ENCODE measurements around the gene PLCL1.

Gene PLCL1

DNA sequence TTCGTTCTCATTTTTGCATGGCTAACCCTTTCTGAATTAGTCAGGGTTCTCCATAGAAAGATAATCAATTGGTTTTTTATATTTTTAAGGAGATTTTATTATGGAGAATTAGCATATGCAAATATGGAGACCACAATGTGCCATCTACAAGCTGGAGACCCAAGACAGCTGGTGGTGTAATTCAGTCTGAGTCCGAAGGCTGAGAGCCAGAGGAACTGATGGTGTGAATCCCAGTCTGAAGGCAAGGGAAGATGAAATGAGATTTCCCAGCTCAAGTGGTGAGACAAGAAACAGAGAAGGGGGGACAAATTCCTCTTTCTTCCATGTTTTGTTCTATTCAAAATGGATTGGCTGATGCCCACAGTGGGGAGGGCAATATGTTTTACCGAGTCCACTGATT is 80.7 kb downstream of the PLCL1 start:
- Histone ChIP-seq H3K9me3 (replicated peaks in 1 of 11) (no peaks in the 10 kb centered on the region), H4K20me1 (no peaks in the 10 kb centered on the region), H3K4me1 (peaks cover 0 to 27% (median 0%) of the 10 kb centered on the region in 10 experiments; a peak in 6 of 20 replicates), H3K4me3 (no peak overlapping the region), H3K27ac (no peak overlapping the region), H3K9ac (no peak overlapping the region), H3K27me3 (no peaks in the 10 kb centered on the region), H3K36me3 (no peaks in the 10 kb centered on the region), H3K4me2 (0 out of 22 replicates have a peak overlapping the region, but pooled peaks of 1 of the 11 experiments have one; percentile 17)
- no peak for TF ChIP-seq Cebpa-rat (IDR thresholded peaks at IDR 0.05)

- Histone ChIP-seq H3K4me2 (0 out of 22 replicates have a peak overlapping the region, but pooled peaks of 1 of the 11 experiments have one; percentile 17), H3K27me3 (no peaks in the 10 kb centered on the region)
These were observed 81.2 kb downstream of the PLCL1 start for GRCh38 chr2:197885587-197885986.

GRCh38 chr2:197888321-197888720 is 83.9 kb downstream of the PLCL1 start:
- TF ChIP-seq Cebpa-rat (IDR thresholded peaks at IDR 0.05): no peak
- no peaks in the 10 kb centered on the region for H3K27me3 ChIP-seq
- no peaks in the 10 kb centered on the region for H3K36me3 ChIP-seq
- no peaks in the 10 kb centered on the region for H3K9me3 ChIP-seq (replicated peaks in 1 of 11)
- H3K4me1 ChIP-seq: peaks cover 0 to 33% (median 0%) of the 10 kb centered on the region in 10 experiments; a peak in 6 of 20 replicates
- H4K20me1 ChIP-seq: no peaks in the 10 kb centered on the region
- H3K9ac ChIP-seq: no peak overlapping the region
- H3K4me2 ChIP-seq: peak overlapping the region in 3 of 11 experiments; percentile 4 to 75 (median 74); a peak in 5 of 22 replicates
- H3K4me3 ChIP-seq: no peak overlapping the region
- peak overlapping the region in 3 of 11 experiments; percentile 32 to 74 (median 59); a peak in 5 of 22 replicates for H3K27ac ChIP-seq

More at GRCh38 chr2:197885587-197885986, 81.2 kb downstream of the PLCL1 start:
- Histone ChIP-seq H3K9ac (no peak overlapping the region), H4K20me1 (no peaks in the 10 kb centered on the region), H3K27ac (no peak overlapping the region), H3K36me3 (no peaks in the 10 kb centered on the region), H3K9me3 (replicated peaks in 1 of 11) (no peaks in the 10 kb centered on the region), H3K4me3 (no peak overlapping the region), H3K4me1 (peaks cover 0 to 30% (median 0%) of the 10 kb centered on the region in 10 experiments; a peak in 6 of 20 replicates)
- no peak for TF ChIP-seq Cebpa-rat (IDR thresholded peaks at IDR 0.05)

DNA sequence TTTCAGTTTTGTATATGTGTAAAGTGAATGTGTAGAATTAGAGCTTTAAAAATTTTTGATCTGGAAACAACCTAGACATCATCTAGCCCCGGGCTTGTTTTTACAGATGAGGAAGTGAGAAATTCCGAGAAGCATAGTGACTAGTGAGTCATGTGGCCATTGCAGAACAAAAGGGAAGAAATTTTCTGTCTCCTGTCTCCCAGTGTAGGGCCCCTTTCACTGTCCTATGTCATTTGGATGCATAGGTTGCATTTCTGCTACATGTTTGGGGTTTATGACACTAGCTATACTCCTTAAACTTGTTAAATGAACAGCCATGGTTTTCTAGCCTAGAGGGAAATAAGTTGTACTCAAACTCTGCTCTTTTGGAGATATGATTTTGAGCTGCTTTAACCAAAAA is 84.6 kb downstream of the PLCL1 start:
- Histone ChIP-seq H3K27ac (peak overlapping the region in 4 of 11 experiments; percentile 50 to 75 (median 74); a peak in 8 of 22 replicates), H3K9ac (peak overlapping the region in 3 of 11 experiments; percentile 36 to 56 (median 46); a peak in 5 of 22 replicates), H4K20me1 (no peaks in the 10 kb centered on the region), H3K4me2 (peak overlapping the region in 4 of 11 experiments; percentile 21 to 83 (median 54); a peak in 5 of 22 replicates), H3K4me1 (peaks cover 0 to 30% (median 0%) of the 10 kb centered on the region in 10 experiments; a peak in 6 of 20 replicates), H3K4me3 (no peak overlapping the region), H3K36me3 (no peaks in the 10 kb centered on the region), H3K27me3 (no peaks in the 10 kb centered on the region), H3K9me3 (replicated peaks in 1 of 11) (no peaks in the 10 kb centered on the region)
- TF ChIP-seq Cebpa-rat (IDR thresholded peaks at IDR 0.05): no peak

- H3K27ac ChIP-seq: peak overlapping the region in 3 of 11 experiments; percentile 74 to 75 (median 75); a peak in 4 of 22 replicates
- H3K4me2 ChIP-seq: peak overlapping the region in 3 of 11 experiments; percentile 36 to 83 (median 71); a peak in 4 of 22 replicates
- H3K9me3 ChIP-seq (replicated peaks in 1 of 11): no peaks in the 10 kb centered on the region
- no peaks in the 10 kb centered on the region for H4K20me1 ChIP-seq
- no peak for TF ChIP-seq Cebpa-rat (IDR thresholded peaks at IDR 0.05)
- H3K27me3 ChIP-seq: no peaks in the 10 kb centered on the region
- no peak overlapping the region for H3K4me3 ChIP-seq
- peaks cover 0 to 41% (median 0%) of the 10 kb centered on the region in 10 experiments; a peak in 6 of 20 replicates for H3K4me1 ChIP-seq
- H3K36me3 ChIP-seq: no peaks in the 10 kb centered on the region
- no peak overlapping the region; a peak in 1 of 22 replicates for H3K9ac ChIP-seq
These were observed 85.8 kb downstream of the PLCL1 start for GRCh38 chr2:197890168-197890567.

DNA sequence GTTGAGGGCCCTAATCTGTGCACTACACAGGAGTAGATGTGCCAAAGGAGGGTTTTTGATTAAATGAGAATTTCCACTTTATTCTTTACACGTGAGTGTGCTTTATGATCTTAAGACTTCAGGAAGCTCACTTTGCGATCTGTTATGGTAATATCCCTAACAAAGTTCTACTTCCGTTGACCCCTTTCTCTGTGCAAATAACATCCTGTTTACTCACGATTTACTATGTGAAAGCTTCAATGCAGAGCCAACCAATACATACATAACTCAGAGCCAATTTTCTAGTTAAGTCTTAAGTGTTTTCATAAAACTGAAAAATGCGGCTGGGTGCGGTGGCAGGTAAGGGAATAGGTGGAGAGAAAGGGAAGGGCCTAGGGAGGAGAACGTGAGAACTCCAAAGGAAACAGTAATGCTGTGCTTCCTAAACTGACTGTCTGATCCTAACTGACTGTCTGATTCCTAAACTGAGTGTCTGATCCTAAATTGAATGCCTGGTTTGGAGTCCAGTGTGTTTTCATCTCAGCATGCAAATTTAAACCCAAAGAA is 87.6 kb downstream of the PLCL1 start:
- no peak for TF ChIP-seq Cebpa-rat (IDR thresholded peaks at IDR 0.05)
- Histone ChIP-seq H3K36me3 (no peaks in the 10 kb centered on the region), H4K20me1 (no peaks in the 10 kb centered on the region), H3K9ac (no peak overlapping the region), H3K27me3 (no peaks in the 10 kb centered on the region), H3K27ac (no peak overlapping the region), H3K4me1 (peaks cover 0 to 44% (median 0%) of the 10 kb centered on the region in 10 experiments; a peak in 6 of 20 replicates), H3K4me3 (no peak overlapping the region), H3K9me3 (replicated peaks in 1 of 11) (no peaks in the 10 kb centered on the region), H3K4me2 (no peak overlapping the region)

GRCh38 chr2:197893403-197894177 is 89.2 kb downstream of the PLCL1 start:
- no peak overlapping the region for H3K27ac ChIP-seq
- peaks cover 0 to 46% (median 0%) of the 10 kb centered on the region in 10 experiments; a peak in 6 of 20 replicates for H3K4me1 ChIP-seq
- H3K9me3 ChIP-seq (replicated peaks in 1 of 11): no peaks in the 10 kb centered on the region
- no peak overlapping the region for H3K4me2 ChIP-seq
- no peak overlapping the region for H3K4me3 ChIP-seq
- no peak overlapping the region for H3K9ac ChIP-seq
- H3K36me3 ChIP-seq: no peaks in the 10 kb centered on the region
- H4K20me1 ChIP-seq: no peaks in the 10 kb centered on the region
- TF ChIP-seq Cebpa-rat (IDR thresholded peaks at IDR 0.05): no peak
- no peaks in the 10 kb centered on the region for H3K27me3 ChIP-seq

DNA sequence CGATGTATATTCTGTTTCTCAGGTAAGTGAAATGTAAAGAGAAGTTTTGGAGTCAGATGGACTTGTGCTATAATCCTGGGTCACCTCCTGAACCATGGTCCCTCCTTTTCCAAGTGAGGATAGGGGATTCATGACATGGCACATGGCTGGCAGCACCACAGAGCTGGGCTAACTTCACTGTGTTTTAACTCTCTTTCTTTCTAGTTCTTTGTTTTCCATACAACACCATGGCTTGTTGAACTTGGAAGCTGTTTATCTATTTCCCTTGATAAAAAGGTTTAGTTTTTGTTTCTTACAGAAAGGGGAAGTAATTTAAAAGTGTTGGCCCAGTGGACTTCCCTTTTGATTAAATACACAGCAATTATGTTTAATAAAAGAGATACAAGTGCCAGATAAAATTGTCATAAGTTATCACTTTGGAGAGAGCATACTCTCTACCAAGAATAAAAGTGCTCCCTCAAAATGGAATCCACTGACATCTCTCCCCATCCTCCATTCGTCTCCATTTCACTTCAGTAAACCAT is 90.4 kb downstream of the PLCL1 start:
- Histone ChIP-seq H3K9ac (no peak overlapping the region), H3K27me3 (no peaks in the 10 kb centered on the region), H3K36me3 (no peaks in the 10 kb centered on the region), H3K4me2 (peak overlapping the region in 3 of 11 experiments; percentile 11 to 79 (median 69); a peak in 5 of 22 replicates), H3K4me1 (peaks cover 0 to 39% (median 0%) of the 10 kb centered on the region in 10 experiments; a peak in 6 of 20 replicates), H3K4me3 (no peak overlapping the region), H3K27ac (peak overlapping the region in 2 of 11 experiments; percentile 5 to 33; a peak in 2 of 22 replicates), H4K20me1 (no peaks in the 10 kb centered on the region), H3K9me3 (replicated peaks in 1 of 11) (no peaks in the 10 kb centered on the region)
- no peak for TF ChIP-seq Cebpa-rat (IDR thresholded peaks at IDR 0.05)
